Measurements from ENCODE around the gene UCK2. TPM values are rescaled to one million over a fixed set of nuclear protein-coding genes. Genes with fewer than 3 reads are reported as not detected.

Gene UCK2
- total RNA-seq, 1 donor from 2014 or later: 49.8 TPM

- Mint-ChIP-seq H3K4me1 (ENCODE audit: unreplicated experiment) (peaks cover 24% of the 10 kb centered on the region), H3K4me3 (ENCODE audit: unreplicated experiment) (no peak overlapping the region), H3K9me3 (ENCODE audit: unreplicated experiment) (no peaks in the 10 kb centered on the region), H3K36me3 (ENCODE audit: unreplicated experiment) (peaks cover 21% of the 10 kb centered on the region), H3K27me3 (ENCODE audit: unreplicated experiment) (no peaks in the 10 kb centered on the region), H3K27ac (ENCODE audit: unreplicated experiment) (peak overlapping the region; percentile 10)
- TF ChIP-seq CTCF (IDR thresholded peaks at IDR 0.05): no peak
- DNase-seq (ENCODE audit: extremely low spot score, unreplicated experiment): no peak
These were observed 83.5 kb downstream of the UCK2 start for GRCh38 chr1:165910764-165911421.

- Mint-ChIP-seq H3K4me3 (ENCODE audit: unreplicated experiment) (no peak overlapping the region), H3K27me3 (ENCODE audit: unreplicated experiment) (no peaks in the 10 kb centered on the region), H3K36me3 (ENCODE audit: unreplicated experiment) (peaks cover 18% of the 10 kb centered on the region), H3K4me1 (ENCODE audit: unreplicated experiment) (peaks cover 27% of the 10 kb centered on the region), H3K27ac (ENCODE audit: unreplicated experiment) (peak overlapping the region; percentile 50), H3K9me3 (ENCODE audit: unreplicated experiment) (no peaks in the 10 kb centered on the region)
- no peak for TF ChIP-seq CTCF (IDR thresholded peaks at IDR 0.05)
- DNase-seq (ENCODE audit: extremely low spot score, unreplicated experiment): no peak
These were observed 84.3 kb downstream of the UCK2 start for GRCh38 chr1:165911609-165912281.

GRCh38 chr1:165912638-165913037 lies 85.2 kb downstream of the UCK2 start:
- no peak for DNase-seq (ENCODE audit: extremely low spot score, unreplicated experiment)
- TF ChIP-seq CTCF (IDR thresholded peaks at IDR 0.05): no peak
- H3K36me3 Mint-ChIP-seq (ENCODE audit: unreplicated experiment): peaks cover 10% of the 10 kb centered on the region
- H3K27ac Mint-ChIP-seq (ENCODE audit: unreplicated experiment): no peak overlapping the region
- H3K27me3 Mint-ChIP-seq (ENCODE audit: unreplicated experiment): no peaks in the 10 kb centered on the region
- no peaks in the 10 kb centered on the region for H3K9me3 Mint-ChIP-seq (ENCODE audit: unreplicated experiment)
- H3K4me1 Mint-ChIP-seq (ENCODE audit: unreplicated experiment): peaks cover 27% of the 10 kb centered on the region
- no peak overlapping the region for H3K4me3 Mint-ChIP-seq (ENCODE audit: unreplicated experiment)

- peak overlapping the region; percentile 24 for H3K27ac Mint-ChIP-seq (ENCODE audit: unreplicated experiment)
- no peak overlapping the region for H3K4me3 Mint-ChIP-seq (ENCODE audit: unreplicated experiment)
- H3K4me1 Mint-ChIP-seq (ENCODE audit: unreplicated experiment): peaks cover 27% of the 10 kb centered on the region
- H3K36me3 Mint-ChIP-seq (ENCODE audit: unreplicated experiment): no peaks in the 10 kb centered on the region
- H3K27me3 Mint-ChIP-seq (ENCODE audit: unreplicated experiment): no peaks in the 10 kb centered on the region
- TF ChIP-seq CTCF (IDR thresholded peaks at IDR 0.05): peak; percentile 93
- no peaks in the 10 kb centered on the region for H3K9me3 Mint-ChIP-seq (ENCODE audit: unreplicated experiment)
- no peak for DNase-seq (ENCODE audit: extremely low spot score, unreplicated experiment)
These were observed 86.9 kb downstream of the UCK2 start for GRCh38 chr1:165914136-165914798.

- no peak for TF ChIP-seq CTCF (IDR thresholded peaks at IDR 0.05)
- H3K36me3 Mint-ChIP-seq (ENCODE audit: unreplicated experiment): no peaks in the 10 kb centered on the region
- H3K27me3 Mint-ChIP-seq (ENCODE audit: unreplicated experiment): no peaks in the 10 kb centered on the region
- H3K27ac Mint-ChIP-seq (ENCODE audit: unreplicated experiment): peak overlapping the region; percentile 83
- H3K4me3 Mint-ChIP-seq (ENCODE audit: unreplicated experiment): no peak overlapping the region
- DNase-seq (ENCODE audit: extremely low spot score, unreplicated experiment): no peak
- H3K4me1 Mint-ChIP-seq (ENCODE audit: unreplicated experiment): peaks cover 24% of the 10 kb centered on the region
- H3K9me3 Mint-ChIP-seq (ENCODE audit: unreplicated experiment): no peaks in the 10 kb centered on the region
These were observed 88.1 kb downstream of the UCK2 start for GRCh38 chr1:165915480-165915879.

All from osteocyte (in vitro differentiated cells).